ENCODE results near the gene USP40.

The USP40 gene

DNA sequence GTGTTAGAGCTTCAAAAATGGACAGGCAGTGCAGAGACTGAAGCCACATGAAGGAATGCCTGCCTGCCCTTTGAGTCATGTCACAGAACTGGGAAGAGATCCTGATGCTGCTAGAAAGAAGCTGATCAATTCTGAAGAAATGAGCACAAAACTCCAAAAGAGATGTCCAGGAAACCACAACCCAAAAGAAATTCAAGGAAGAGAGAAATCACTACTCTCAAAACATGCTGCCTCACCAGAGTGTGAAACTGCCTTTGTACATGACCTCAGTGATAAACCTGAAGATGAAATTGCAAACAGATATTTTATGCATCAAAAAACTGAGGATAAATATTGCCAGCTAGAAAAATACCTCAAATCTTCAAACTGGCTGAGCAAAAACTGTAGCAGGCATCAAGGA, 20.5 kb downstream of the USP40 start:
- Mint-ChIP-seq H3K27ac (peak overlapping the region; percentile 90), H3K36me3 (ENCODE audit: low read depth) (peaks cover 50% of the 10 kb centered on the region), H3K27me3 (ENCODE audit: low read depth, poor library complexity) (no peaks in the 10 kb centered on the region), H3K4me3 (no peak overlapping the region), H3K9me3 (peaks cover 8% of the 10 kb centered on the region), H3K4me1 (peaks cover 33% of the 10 kb centered on the region)
- TF ChIP-seq, protein P1, sequence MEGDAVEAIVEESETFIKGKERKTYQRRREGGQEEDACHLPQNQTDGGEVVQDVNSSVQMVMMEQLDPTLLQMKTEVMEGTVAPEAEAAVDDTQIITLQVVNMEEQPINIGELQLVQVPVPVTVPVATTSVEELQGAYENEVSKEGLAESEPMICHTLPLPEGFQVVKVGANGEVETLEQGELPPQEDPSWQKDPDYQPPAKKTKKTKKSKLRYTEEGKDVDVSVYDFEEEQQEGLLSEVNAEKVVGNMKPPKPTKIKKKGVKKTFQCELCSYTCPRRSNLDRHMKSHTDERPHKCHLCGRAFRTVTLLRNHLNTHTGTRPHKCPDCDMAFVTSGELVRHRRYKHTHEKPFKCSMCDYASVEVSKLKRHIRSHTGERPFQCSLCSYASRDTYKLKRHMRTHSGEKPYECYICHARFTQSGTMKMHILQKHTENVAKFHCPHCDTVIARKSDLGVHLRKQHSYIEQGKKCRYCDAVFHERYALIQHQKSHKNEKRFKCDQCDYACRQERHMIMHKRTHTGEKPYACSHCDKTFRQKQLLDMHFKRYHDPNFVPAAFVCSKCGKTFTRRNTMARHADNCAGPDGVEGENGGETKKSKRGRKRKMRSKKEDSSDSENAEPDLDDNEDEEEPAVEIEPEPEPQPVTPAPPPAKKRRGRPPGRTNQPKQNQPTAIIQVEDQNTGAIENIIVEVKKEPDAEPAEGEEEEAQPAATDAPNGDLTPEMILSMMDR (IDR thresholded peaks at IDR 0.05) = no peak
- DNase-seq = no peak

DNA sequence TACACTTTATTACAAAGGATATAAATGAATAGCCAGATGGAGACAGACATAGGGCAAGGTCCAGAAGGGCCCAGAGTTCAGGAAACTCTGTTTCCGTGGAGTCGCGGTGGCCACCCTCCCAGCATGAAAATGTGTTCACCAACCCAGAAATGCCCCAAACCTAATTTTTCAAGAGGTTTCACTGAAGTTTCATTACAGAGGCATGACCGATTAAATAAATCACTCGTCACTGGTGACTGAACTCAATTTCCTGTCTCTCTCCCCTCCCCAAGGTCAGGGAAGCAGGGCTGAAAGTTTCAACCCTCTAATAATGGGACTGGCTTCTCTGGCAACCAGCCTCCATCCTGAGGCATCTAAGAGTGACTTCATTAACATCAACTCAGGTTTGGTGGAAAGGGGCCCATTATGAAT, 22.4 kb downstream of the USP40 start:
- Mint-ChIP-seq H3K27me3 (ENCODE audit: low read depth, poor library complexity) (no peaks in the 10 kb centered on the region), H3K4me1 (peaks cover 33% of the 10 kb centered on the region), H3K36me3 (ENCODE audit: low read depth) (peaks cover 60% of the 10 kb centered on the region), H3K4me3 (peak overlapping the region; percentile 51), H3K27ac (peak overlapping the region; percentile 60), H3K9me3 (peaks cover 8% of the 10 kb centered on the region)
- TF ChIP-seq, protein P1 (IDR thresholded peaks at IDR 0.05) = no peak
- peak; percentile 3 for DNase-seq

DNA sequence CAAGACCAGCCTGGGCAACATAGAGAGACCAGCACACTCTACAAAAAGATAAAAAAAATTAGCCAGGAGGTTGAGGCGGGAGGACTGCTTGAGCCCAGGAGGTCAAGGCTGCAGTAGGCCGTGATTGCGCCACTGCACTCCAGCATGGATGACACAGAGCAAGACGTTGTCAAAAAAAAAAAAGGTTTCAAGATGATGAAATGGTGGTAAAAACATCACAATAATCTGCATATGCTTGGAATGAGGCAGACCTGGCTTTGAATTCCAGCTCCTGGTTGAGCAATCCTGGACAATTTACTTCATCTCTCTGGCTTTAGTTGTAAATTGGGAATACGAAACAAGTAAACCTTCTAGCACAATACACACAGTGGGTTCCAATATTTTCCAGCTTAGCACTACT, 24.1 kb downstream of the USP40 start:
- Mint-ChIP-seq H3K27ac (no peak overlapping the region), H3K36me3 (ENCODE audit: low read depth) (peaks cover 65% of the 10 kb centered on the region), H3K9me3 (peaks cover 8% of the 10 kb centered on the region), H3K4me1 (peaks cover 33% of the 10 kb centered on the region), H3K4me3 (no peak overlapping the region), H3K27me3 (ENCODE audit: low read depth, poor library complexity) (no peaks in the 10 kb centered on the region)
- TF ChIP-seq, protein P1 (IDR thresholded peaks at IDR 0.05) = no peak
- DNase-seq = no peak

DNA sequence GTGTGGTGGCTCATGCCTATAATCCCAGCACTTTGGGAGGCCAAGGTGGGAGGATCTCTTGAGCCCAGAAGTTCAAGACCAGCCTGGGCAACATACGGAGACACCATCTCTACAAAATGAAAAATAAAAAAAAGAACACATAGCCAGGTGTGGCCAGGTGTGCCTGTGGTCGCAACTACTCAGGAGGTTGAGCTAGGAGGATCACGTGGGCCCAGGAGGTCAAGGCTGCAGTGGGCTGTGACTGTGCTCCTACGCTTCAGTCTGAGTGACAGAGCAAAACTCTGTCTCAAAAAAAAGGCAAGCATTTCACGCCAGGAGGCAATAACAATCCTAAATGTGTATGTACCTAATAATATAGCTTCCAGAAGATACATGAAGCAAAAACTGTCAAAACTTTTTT, 27.8 kb downstream of the USP40 start:
- Mint-ChIP-seq H3K27ac (no peak overlapping the region), H3K36me3 (ENCODE audit: low read depth) (peaks cover 64% of the 10 kb centered on the region), H3K27me3 (ENCODE audit: low read depth, poor library complexity) (no peaks in the 10 kb centered on the region), H3K9me3 (peaks cover 7% of the 10 kb centered on the region), H3K4me3 (no peak overlapping the region), H3K4me1 (peaks cover 6% of the 10 kb centered on the region)
- DNase-seq = no peak
- TF ChIP-seq, protein P1 (IDR thresholded peaks at IDR 0.05) = no peak

DNA sequence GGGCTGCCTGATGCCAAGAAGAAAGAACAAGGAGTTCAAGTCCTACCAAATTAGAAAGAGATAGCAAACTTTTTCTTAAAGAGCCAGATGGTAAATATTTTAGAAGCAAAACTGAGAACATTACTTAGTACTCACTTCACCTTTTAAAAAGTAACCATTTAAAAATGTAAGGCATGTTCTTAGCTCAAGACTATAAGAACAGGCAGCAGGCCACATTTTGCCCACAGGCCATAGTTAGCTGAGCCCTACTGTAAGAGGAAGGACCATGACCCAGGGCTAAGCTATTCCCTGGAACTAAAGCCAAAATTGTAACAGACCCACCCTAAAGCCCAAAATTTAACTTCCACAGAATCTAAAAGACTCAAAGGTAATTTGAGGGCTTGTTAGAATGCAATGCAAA, 31.3 kb downstream of the USP40 start:
- no peaks in the 10 kb centered on the region for H3K9me3 Mint-ChIP-seq
- H3K27ac Mint-ChIP-seq = no peak overlapping the region
- peaks cover 54% of the 10 kb centered on the region for H3K36me3 Mint-ChIP-seq (ENCODE audit: low read depth)
- H3K4me3 Mint-ChIP-seq = no peak overlapping the region
- no peaks in the 10 kb centered on the region for H3K27me3 Mint-ChIP-seq (ENCODE audit: low read depth, poor library complexity)
- TF ChIP-seq, protein P1 (IDR thresholded peaks at IDR 0.05) = no peak
- DNase-seq = no peak
- no peaks in the 10 kb centered on the region for H3K4me1 Mint-ChIP-seq

DNA sequence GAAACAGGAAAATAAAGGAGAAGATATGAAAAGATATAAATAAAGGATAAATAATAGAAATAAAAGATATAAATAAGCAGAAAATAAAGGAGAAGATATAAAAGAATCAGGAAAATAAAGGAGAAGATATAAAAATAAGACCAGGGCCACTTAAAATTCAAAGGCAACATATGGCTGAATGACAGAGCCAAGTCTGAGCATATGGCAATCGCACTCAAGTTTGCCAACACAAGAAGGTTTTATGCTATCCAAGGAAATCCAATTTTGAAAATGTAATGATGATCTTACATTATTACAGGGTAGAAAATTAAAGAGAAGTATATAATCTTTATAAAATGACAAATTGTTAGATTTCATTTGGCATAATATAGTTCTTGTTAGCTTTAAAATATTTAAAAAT, 33.6 kb downstream of the USP40 start:
- Mint-ChIP-seq H3K27me3 (ENCODE audit: low read depth, poor library complexity) (no peaks in the 10 kb centered on the region), H3K36me3 (ENCODE audit: low read depth) (peaks cover 55% of the 10 kb centered on the region), H3K9me3 (no peaks in the 10 kb centered on the region), H3K4me1 (no peaks in the 10 kb centered on the region), H3K4me3 (no peak overlapping the region), H3K27ac (no peak overlapping the region)
- TF ChIP-seq, protein P1 (IDR thresholded peaks at IDR 0.05) = no peak
- no peak for DNase-seq
